Measurements from ENCODE around the gene LMF2. TPM values are rescaled to one million over a fixed set of nuclear protein-coding genes. Genes with fewer than 3 reads are reported as not detected.

The LMF2 gene
- total RNA-seq, 1 experiment from 2014 or later, result 54.2 TPM

DNA sequence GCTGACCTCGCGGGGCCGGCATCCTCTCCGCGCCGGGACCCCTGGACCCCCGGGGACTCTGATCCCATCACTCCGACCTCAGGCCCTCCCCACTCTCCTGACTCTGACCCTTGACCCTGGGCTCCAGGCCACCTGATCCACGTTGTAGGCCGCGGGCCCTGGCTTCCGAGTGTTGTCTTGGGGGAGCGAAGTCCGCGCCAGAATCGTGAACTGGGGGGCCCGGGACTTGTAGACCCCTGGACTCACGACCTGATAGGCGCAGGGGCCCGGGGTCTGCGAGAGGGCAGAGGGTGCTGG, 23.0 kb upstream of the LMF2 start:
- H3K4me3 ChIP-seq (ENCODE audit: low read depth in 2 of 2, low read length in 2 of 2), result peak overlapping the region; percentile 56 to 79
- BruUV-seq (replicated peaks), result no TSS peak
- no peaks in the 10 kb centered on the region; the same call in 1 of the 2 replicates for H3K36me3 ChIP-seq (ENCODE audit: control insufficient read depth, insufficient read depth, low read length)
- TF ChIP-seq TCF7L2 (IDR thresholded peaks at IDR 0.05; ENCODE audit: low read depth, low read length), result no peak
- no peak for TF ChIP-seq POLR2AphosphoS5 (IDR thresholded peaks at IDR 0.05; ENCODE audit: low read depth, low read length)
- TF ChIP-seq SIN3A (IDR thresholded peaks at IDR 0.05; ENCODE audit: borderline replicate concordance, insufficient read depth, low read depth, low read length), result no peak
- TF ChIP-seq, protein P1, sequence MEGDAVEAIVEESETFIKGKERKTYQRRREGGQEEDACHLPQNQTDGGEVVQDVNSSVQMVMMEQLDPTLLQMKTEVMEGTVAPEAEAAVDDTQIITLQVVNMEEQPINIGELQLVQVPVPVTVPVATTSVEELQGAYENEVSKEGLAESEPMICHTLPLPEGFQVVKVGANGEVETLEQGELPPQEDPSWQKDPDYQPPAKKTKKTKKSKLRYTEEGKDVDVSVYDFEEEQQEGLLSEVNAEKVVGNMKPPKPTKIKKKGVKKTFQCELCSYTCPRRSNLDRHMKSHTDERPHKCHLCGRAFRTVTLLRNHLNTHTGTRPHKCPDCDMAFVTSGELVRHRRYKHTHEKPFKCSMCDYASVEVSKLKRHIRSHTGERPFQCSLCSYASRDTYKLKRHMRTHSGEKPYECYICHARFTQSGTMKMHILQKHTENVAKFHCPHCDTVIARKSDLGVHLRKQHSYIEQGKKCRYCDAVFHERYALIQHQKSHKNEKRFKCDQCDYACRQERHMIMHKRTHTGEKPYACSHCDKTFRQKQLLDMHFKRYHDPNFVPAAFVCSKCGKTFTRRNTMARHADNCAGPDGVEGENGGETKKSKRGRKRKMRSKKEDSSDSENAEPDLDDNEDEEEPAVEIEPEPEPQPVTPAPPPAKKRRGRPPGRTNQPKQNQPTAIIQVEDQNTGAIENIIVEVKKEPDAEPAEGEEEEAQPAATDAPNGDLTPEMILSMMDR (IDR thresholded peaks at IDR 0.05), result no peak
- TF ChIP-seq, protein P2, sequence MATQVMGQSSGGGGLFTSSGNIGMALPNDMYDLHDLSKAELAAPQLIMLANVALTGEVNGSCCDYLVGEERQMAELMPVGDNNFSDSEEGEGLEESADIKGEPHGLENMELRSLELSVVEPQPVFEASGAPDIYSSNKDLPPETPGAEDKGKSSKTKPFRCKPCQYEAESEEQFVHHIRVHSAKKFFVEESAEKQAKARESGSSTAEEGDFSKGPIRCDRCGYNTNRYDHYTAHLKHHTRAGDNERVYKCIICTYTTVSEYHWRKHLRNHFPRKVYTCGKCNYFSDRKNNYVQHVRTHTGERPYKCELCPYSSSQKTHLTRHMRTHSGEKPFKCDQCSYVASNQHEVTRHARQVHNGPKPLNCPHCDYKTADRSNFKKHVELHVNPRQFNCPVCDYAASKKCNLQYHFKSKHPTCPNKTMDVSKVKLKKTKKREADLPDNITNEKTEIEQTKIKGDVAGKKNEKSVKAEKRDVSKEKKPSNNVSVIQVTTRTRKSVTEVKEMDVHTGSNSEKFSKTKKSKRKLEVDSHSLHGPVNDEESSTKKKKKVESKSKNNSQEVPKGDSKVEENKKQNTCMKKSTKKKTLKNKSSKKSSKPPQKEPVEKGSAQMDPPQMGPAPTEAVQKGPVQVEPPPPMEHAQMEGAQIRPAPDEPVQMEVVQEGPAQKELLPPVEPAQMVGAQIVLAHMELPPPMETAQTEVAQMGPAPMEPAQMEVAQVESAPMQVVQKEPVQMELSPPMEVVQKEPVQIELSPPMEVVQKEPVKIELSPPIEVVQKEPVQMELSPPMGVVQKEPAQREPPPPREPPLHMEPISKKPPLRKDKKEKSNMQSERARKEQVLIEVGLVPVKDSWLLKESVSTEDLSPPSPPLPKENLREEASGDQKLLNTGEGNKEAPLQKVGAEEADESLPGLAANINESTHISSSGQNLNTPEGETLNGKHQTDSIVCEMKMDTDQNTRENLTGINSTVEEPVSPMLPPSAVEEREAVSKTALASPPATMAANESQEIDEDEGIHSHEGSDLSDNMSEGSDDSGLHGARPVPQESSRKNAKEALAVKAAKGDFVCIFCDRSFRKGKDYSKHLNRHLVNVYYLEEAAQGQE (IDR thresholded peaks at IDR 0.05; ENCODE audit: insufficient read depth in 1 of 2, low read depth in 2 of 2, low read length in 1 of 2), result no peak
- H3K27ac ChIP-seq (ENCODE audit: low read length), result peak overlapping the region; percentile 91
- no peak for ATAC-seq
- peaks cover 7% of the 10 kb centered on the region for H3K4me1 ChIP-seq (ENCODE audit: control insufficient read depth, insufficient read depth, low read length)
- intact Hi-C loops (cut with micrococcal nuclease; ENCODE audit: unreplicated experiment) (no loop called here), in situ Hi-C loops (cut with HindIII; ENCODE audit: low pct_unique_long_range_greater_than_20kb, low sequenced_read_pairs) (no loop called here)
- no peak for DNase-seq (ENCODE audit: low read depth, low spot score)
- H3K9me3 ChIP-seq (ENCODE audit: control insufficient read depth, insufficient read depth, low read depth, low read length), result no peaks in the 10 kb centered on the region
- ChIA-PET POLR2A (no interaction called here), CTCF (no interaction called here)
- no peaks in the 10 kb centered on the region for H3K27me3 ChIP-seq (ENCODE audit: control insufficient read depth, insufficient read depth, low read length)

DNA sequence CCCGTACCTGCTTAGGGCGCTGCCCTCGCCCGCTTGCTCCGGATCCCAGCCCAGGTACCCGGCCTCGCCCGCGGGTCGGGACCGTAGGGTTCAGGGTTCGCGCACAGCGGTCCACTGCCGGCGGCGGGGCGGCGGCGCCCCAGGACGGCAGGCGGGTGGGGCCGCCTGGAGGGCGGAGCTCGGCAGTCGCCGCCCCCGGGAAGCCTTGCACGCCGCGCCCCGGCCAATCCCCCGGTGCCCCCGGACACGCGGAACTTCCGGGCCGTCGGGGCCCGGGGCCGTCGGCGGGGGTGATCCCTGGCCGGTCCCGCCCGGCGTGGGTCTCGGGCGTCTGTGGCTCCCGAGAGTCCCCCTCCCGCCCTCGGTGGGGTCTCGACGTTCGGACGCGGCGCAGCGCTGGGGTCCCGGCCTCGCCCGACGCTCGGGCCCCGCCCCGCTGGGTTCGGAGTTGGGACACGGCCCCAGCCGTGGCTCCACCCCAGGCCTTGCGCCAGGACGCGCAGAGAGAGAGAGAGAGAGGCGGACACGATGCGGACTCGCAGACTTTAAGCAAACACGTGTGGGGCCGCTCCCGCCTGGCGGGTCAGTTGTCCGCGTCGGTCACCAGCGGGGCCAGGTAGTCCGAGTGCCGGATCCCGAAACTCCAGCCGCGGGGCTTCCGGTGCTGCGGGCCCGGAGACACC, 22.5 kb upstream of the LMF2 start, which contains the start of gene TYMP:
Gene TYMP (minus strand): TSS at position 116 of the 683 bp plus-strand sequence. CDS start 303 bp downstream, outside the sequence.
- no TSS peak for BruUV-seq (replicated peaks)
- Histone ChIP-seq H3K27ac (ENCODE audit: low read length) (peak within 1 kb of the TSS; percentile 91), H3K4me1 (ENCODE audit: control insufficient read depth, insufficient read depth, low read length) (peaks cover 7% of the 10 kb centered on the region), H3K27me3 (ENCODE audit: control insufficient read depth, insufficient read depth, low read length) (no peaks in the 10 kb centered on the region), H3K36me3 (ENCODE audit: control insufficient read depth, insufficient read depth, low read length) (no peaks in the 10 kb centered on the region; the same call in 1 of the 2 replicates), H3K9me3 (ENCODE audit: control insufficient read depth, insufficient read depth, low read depth, low read length) (no peaks in the 10 kb centered on the region), H3K4me3 (ENCODE audit: low read depth in 2 of 2, low read length in 2 of 2) (peak within 1 kb of the TSS; percentile 56 to 79)
- in situ Hi-C loops (cut with HindIII; ENCODE audit: low pct_unique_long_range_greater_than_20kb, low sequenced_read_pairs) (no loop called here), intact Hi-C loops (cut with micrococcal nuclease; ENCODE audit: unreplicated experiment) (no loop called here)
- TF ChIP-seq POLR2AphosphoS5 (IDR thresholded peaks at IDR 0.05; ENCODE audit: low read depth, low read length) (peak; percentile 24), SIN3A (IDR thresholded peaks at IDR 0.05; ENCODE audit: borderline replicate concordance, insufficient read depth, low read depth, low read length) (no peak; the same call in 1 of the 2 replicates)
- TF ChIP-seq, protein P2 (IDR thresholded peaks at IDR 0.05; ENCODE audit: insufficient read depth in 1 of 2, low read depth in 2 of 2, low read length in 1 of 2), result peak in 1 of 2 experiments; percentile 52; a peak in 2 of 4 replicates
- POLR2A ChIA-PET, result no interaction called here
- CTCF ChIA-PET, result no interaction called here
- DNase-seq (ENCODE audit: low read depth, low spot score) (no peak), ATAC-seq (peak; percentile 51)
